Heart left ventricle (tissue), 16 donors: ENCODE data around the gene OSCAR. TPM values are rescaled to one million over a fixed set of nuclear protein-coding genes. Genes with fewer than 3 reads are reported as not detected.

ENCODE experiments used
- ATAC-seq, 4 donors: fragments of 200-7000 bp; cut with Tn5 transposase; one replicate each; pipeline ENCODE4 v1.9.1; 2020 to 2022; ENCODE audit warnings: moderate library complexity in 4 of 4, mild to moderate bottlenecking in 3 of 4, moderate number of reproducible peaks in 1 of 4
- DNase-seq, 5 donors: peaks; one replicate each; pipeline ENCODE4 v3.0.0-alpha.2; 2020
- H3K27ac ChIP-seq, 12 donors: fragments of 200-600 bp; sonication (generic) in 4 of 12; one replicate each; pipeline versions ENCODE4 v1.5.0 to v1.8.0; 2016 to 2022; ENCODE audit warnings: mild to moderate bottlenecking in 2 of 12
- H3K27me3 ChIP-seq, 9 donors: fragments of 200-600 bp; sonication (generic) in 2 of 9; one replicate each; pipeline versions ENCODE4 v1.5.1 to v1.8.0; 2016 to 2022; ENCODE audit warnings: mild to moderate bottlenecking in 3 of 9
- H3K36me3 ChIP-seq, 9 donors: fragments of 200-600 bp; sonication (generic) in 2 of 9; one replicate each; pipeline versions ENCODE4 v1.5.0 to v1.8.0; 2018 to 2022; ENCODE audit warnings: mild to moderate bottlenecking in 2 of 9
- H3K4me1 ChIP-seq, 12 donors: fragments of 200-600 bp; sonication (generic) in 4 of 12; one replicate each; pipeline versions ENCODE4 v1.5.0 to v1.8.0; 2016 to 2022; ENCODE audit warnings: mild to moderate bottlenecking in 3 of 12
- H3K4me3 ChIP-seq, 12 donors: fragments of 200-600 bp; sonication (generic) in 4 of 12; one replicate each; pipeline versions ENCODE4 v1.5.0 to v1.8.0; 2017 to 2022; ENCODE audit warnings: mild to moderate bottlenecking in 9 of 12, moderate library complexity in 4 of 12
- H3K9me3 ChIP-seq, 12 donors: fragments of 200-600 bp; sonication (generic) in 4 of 12; one replicate each; pipeline versions ENCODE4 v1.5.0 to v1.8.0; 2016 to 2022; ENCODE audit warnings: mild to moderate bottlenecking in 1 of 12
- POLR2A ChIP-seq, 2 donors: fragments of 450-650 bp; IDR thresholded peaks; one replicate each; pipeline ENCODE4 v1.6.1; 2017; ENCODE audit warnings: antibody characterized with exemption in 2 of 2, mild to moderate bottlenecking in 2 of 2, moderate library complexity in 2 of 2
- WGBS, 4 donors: extraction: QIAGEN DNeasy Blood & Tissue Kit in 2 of 4; methylation state at CpG; one replicate each; pipeline versions ENCODE4 v1.1.5 to v1.1.7; 2013 to 2018; 5-methylcytosine and 5-hydroxymethylcytosine counted together
- intact Hi-C, 10 donors: fragments of 100-400 bp; cut with DNase I; formaldehyde crosslinking; loops; one replicate each; pipeline versions ENCODE4 v1.11.1 to v1.14.2; 2022
- polyA plus RNA-seq, 2 donors: library from polyadenylated mRNA; stranded (reverse); fragments of 200-250 nt; gene quantifications; one replicate each; pipeline ENCODE4 v1.2.3, GENCODE V29; 2013
- total RNA-seq, 9 donors: library from RNA; depleted of rRNA in 2 of 9; stranded (reverse); fragments of >200 nt in 2 of 9; fragmentation: NEBNext Ultra II Directional in 3 of 9; extraction: Animal tissue kit (Norgen Biotek cat#: 25700) in 3 of 9; gene quantifications; one replicate each; pipeline versions ENCODE4 v1.1.0 to v1.2.4, GENCODE V29; 2016 to 2023
- TF ChIP-seq, protein P1 (sequence below), 12 donors: fragments of 200-600 bp; sonication (generic) in 4 of 12; IDR thresholded peaks; one replicate each; pipeline versions ENCODE4 v1.5.0 to v1.8.0; 2018 to 2022; ENCODE audit warnings: antibody characterized with exemption in 12 of 12, mild to moderate bottlenecking in 5 of 12
- donor health status: ischemic (EF 13 %, LVEDD 7.1; RV severe dilation, severe dysfunction).
- donor health status: healthy with polysubstance abuse.
- donor health status: DM: no; HTN: yes; CAD: no.
- donor health status: DM: no; HTN: no; CAD: no.
- donor health status: ischemic (EF 25% LVEDD 6.9; RV normal size, moderate dysfunction).
- donor health status: ischemic (EF 25% LVEDD 5.7; RV mildly dilated, moderate dysfunction).
- donor health status: healthy.
- donor health status: DM: yes; HTN: yes; CAD: no.
- donor health status: ischemic (EF 35%, LVEDD 5.7; RV mildly dilated, moderate dysfunction).
- donor health status: nonischemic (EF 11% LVEDD 7.7; RV severe dilation, severe dysfunction).
- donor health status: DM: yes; HTN: yes; CAD: no.
- donor health status: PGD.
- donor health status: ischemic (EF 29% LVEDD 5.4; RV normal size, mild dysfunction).
- donor health status: nonischemic (EF 23%, LVEDD 6.1; RV moderate dilation, normal function).

Gene OSCAR
- total and polyA plus RNA-seq, 11 donors, result 0.35 to 9.8 (median 0.68) TPM; not detected in 1

DNA sequence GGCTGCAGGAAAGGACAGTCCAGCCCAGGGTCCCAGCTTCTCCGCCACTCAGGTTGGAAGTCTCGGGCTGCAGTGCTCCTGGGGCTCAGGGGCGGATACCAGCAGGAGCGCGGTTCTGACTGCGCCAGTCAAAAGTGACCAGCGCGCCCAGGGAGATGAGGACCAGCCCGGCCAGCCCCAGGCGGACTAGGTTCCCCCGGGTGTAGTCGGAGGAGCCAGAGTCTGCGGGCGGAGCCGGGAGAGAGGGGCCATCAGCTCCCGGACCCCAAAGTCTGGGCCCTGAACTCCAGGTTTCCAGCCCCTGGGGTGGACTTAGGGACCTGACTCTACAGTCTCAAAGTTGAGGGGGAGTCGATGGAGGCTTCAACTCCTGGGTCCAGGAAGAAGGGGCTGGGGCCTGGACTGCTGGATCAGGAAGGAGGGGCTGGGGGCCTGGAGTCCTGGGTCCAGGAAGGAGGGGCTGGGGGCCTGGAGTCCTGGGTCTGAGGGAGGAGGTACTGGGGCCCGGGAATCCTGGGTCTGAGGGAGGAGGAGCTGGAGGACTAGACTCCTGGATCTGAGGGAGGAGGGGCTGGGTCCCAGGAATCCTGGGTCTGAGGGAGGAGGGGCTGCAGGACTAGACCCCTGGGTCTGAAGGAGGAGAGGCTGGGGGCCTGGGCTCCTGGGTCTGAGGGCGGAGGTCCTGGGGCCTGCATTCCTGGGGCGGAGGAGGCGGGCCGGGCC, 5.3 kb downstream of the OSCAR start:
- no peak overlapping the region for H3K27ac ChIP-seq
- peaks cover 0 to 48% (median 14%) of the 10 kb centered on the region in 9 donors for H3K27me3 ChIP-seq
- ATAC-seq (no peak), DNase-seq (no peak)
- intact Hi-C loops, result no loop called here
- H3K9me3 ChIP-seq, result no peaks in the 10 kb centered on the region
- H3K4me3 ChIP-seq, result peak overlapping the region in 9 of 12 donors; percentile 27 to 57 (median 35)
- TF ChIP-seq POLR2A (IDR thresholded peaks at IDR 0.05), result no peak
- TF ChIP-seq, protein P1, sequence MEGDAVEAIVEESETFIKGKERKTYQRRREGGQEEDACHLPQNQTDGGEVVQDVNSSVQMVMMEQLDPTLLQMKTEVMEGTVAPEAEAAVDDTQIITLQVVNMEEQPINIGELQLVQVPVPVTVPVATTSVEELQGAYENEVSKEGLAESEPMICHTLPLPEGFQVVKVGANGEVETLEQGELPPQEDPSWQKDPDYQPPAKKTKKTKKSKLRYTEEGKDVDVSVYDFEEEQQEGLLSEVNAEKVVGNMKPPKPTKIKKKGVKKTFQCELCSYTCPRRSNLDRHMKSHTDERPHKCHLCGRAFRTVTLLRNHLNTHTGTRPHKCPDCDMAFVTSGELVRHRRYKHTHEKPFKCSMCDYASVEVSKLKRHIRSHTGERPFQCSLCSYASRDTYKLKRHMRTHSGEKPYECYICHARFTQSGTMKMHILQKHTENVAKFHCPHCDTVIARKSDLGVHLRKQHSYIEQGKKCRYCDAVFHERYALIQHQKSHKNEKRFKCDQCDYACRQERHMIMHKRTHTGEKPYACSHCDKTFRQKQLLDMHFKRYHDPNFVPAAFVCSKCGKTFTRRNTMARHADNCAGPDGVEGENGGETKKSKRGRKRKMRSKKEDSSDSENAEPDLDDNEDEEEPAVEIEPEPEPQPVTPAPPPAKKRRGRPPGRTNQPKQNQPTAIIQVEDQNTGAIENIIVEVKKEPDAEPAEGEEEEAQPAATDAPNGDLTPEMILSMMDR (IDR thresholded peaks at IDR 0.05), result no peak
- H3K36me3 ChIP-seq, result no peaks in the 10 kb centered on the region
- WGBS, 4 donors, result 66 to 72% (median 70%) methylated on average over 18 to 22 of the region's 22 CpGs
- H3K4me1 ChIP-seq, result peaks cover 0 to 16% (median 5%) of the 10 kb centered on the region in 12 donors

DNA sequence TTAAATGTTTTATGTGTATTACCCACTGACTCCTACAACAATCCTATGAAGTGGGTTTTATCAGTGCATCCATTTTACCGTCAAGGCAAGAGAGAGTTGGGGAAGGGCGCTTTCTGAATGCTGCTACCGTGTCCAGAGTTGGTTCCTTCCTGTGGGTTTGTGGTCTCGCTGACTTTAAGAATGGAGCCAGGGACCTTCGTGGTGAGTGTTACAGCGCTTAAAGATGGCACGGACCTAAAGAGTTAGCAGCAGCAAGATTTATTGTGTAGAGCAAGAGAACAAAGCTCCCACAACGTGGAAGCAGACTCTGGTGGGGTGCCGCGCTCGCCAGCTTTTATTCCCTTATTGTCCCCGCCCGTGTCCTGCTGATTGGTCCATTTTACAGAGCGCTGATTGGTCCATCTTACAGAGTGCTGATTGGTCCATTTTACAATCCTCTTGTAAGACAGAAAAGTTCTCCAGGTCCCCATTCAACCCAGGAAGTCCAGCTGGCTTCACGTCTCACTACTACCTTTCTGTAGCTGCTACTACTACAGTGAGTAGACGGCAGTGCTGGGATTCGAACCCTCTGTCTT, 6.1 kb downstream of the OSCAR start:
- H3K4me1 ChIP-seq, result peaks cover 0 to 16% (median 5%) of the 10 kb centered on the region in 12 donors
- peaks cover 0 to 48% (median 14%) of the 10 kb centered on the region in 9 donors for H3K27me3 ChIP-seq
- no peak for ATAC-seq

DNA sequence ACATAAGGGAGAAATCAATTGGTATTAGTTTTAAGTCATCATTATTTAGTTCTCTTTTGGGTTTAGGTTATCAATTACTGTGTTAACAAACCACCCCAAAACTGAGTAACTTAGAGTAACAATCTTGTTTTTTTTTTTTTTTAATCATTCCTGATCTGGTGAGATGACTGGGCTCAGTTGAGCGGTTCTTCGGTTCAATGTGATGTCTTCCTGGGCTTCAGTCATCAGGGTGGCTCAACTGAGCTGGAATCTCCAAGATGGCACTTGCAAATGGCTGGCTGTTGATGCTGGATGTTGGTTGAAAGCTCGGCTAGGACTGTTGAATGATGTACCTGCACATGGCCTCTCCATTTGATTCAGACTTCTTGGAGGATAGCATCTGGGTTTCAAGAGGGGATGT, 16.2 kb downstream of the OSCAR start:
- Histone ChIP-seq H3K27ac (no peak overlapping the region), H3K9me3 (peaks cover 0 to 19% (median 6%) of the 10 kb centered on the region in 12 donors), H3K36me3 (no peaks in the 10 kb centered on the region), H3K4me1 (no peaks in the 10 kb centered on the region), H3K27me3 (peaks cover 0 to under 1% (median 0%) of the 10 kb centered on the region in 9 donors), H3K4me3 (no peak overlapping the region)
- intact Hi-C loops, result no loop called here
- ATAC-seq, result no peak
- 75 to 88% (median 87%) methylated on average over 3 of the region's 3 CpGs for WGBS, 4 donors
- no peak for TF ChIP-seq POLR2A (IDR thresholded peaks at IDR 0.05)
- TF ChIP-seq, protein P1 (IDR thresholded peaks at IDR 0.05), result no peak
- DNase-seq, result no peak

More for the DNA sequence above, 6.1 kb downstream of the OSCAR start:
- Histone ChIP-seq H3K27ac (no peak overlapping the region), H3K9me3 (no peaks in the 10 kb centered on the region), H3K4me3 (no peak overlapping the region), H3K36me3 (no peaks in the 10 kb centered on the region)
- WGBS, 4 donors, result 82 to 87% (median 85%) methylated on average over 17 of the region's 17 CpGs
- intact Hi-C loops, result no loop called here
- TF ChIP-seq, protein P1 (IDR thresholded peaks at IDR 0.05), result no peak
- TF ChIP-seq POLR2A (IDR thresholded peaks at IDR 0.05), result no peak
- DNase-seq, result no peak

DNA sequence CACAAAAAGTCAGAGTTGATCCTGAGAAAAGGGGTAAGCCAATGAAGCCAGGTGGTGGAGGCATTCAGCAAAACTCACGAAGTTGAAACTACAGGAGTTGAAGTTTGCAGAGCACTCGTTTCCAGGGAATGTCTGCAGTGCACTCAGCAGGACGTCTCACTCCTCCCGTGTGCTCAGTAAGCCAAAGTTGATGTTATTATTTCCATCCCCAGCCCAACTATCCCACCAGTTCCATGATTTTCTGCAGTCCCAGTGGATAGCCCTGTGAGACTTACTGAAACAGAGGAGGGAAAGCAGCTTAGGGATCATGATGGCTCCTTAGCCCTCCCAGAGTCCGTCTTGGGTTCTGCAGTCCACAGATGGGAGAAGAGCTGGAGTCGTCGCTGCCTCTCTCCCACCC, 19.6 kb downstream of the OSCAR start, which contains the start of gene TARM1:
TSS of gene TARM1 (minus strand) at position 334 of the 400 bp plus-strand sequence. CDS start at position 309, 25 bp downstream.
- Histone ChIP-seq H3K4me1 (no peaks in the 10 kb centered on the region), H3K4me3 (no peak within 1 kb of the TSS), H3K36me3 (no peaks in the 10 kb centered on the region), H3K9me3 (peaks cover 0 to 19% (median 6%) of the 10 kb centered on the region in 12 donors), H3K27ac (no peak within 1 kb of the TSS), H3K27me3 (peaks cover 0 to 4% (median 0%) of the 10 kb centered on the region in 9 donors)
- ATAC-seq (no peak), DNase-seq (no peak)
- intact Hi-C loops, result no loop called here
- WGBS, 4 donors, result 72 to 86% (median 84%) methylated on average over 7 of the region's 7 CpGs
- TF ChIP-seq, protein P1 (IDR thresholded peaks at IDR 0.05), result no peak
- TF ChIP-seq POLR2A (IDR thresholded peaks at IDR 0.05), result no peak
